Measurements from ENCODE around the gene MYOT. TPM values are rescaled to one million over a fixed set of nuclear protein-coding genes. Genes with fewer than 3 reads are reported as not detected.

Gene MYOT
- total and polyA plus RNA-seq, 2 donors (not counting 3 experiments of a cell fraction or from before 2014, with no cell fraction given), result not detected

GRCh38 chr5:137836298-137836697 is 31.4 kb upstream of the MYOT start:
- Histone ChIP-seq H3K27me3 (ENCODE audit: control insufficient read depth in 2 of 2, insufficient read depth in 2 of 2, low read length in 2 of 2) (peaks cover 2 to 4% of the 10 kb centered on the region in 2 experiments), H4K20me1 (replicated peaks; ENCODE audit: control insufficient read depth, extremely low read depth, insufficient read depth, low read length) (no peaks in the 10 kb centered on the region), H3K9me3 (replicated peaks; ENCODE audit: control insufficient read depth, insufficient read depth, low read length) (no peaks in the 10 kb centered on the region), H3K4me1 (ENCODE audit: control insufficient read depth, extremely low read depth, insufficient read depth, low read length) (peaks cover 2% of the 10 kb centered on the region), H3K36me3 (ENCODE audit: control insufficient read depth in 2 of 2, extremely low read depth in 1 of 2, insufficient read depth in 2 of 2, low read length in 2 of 2) (no peaks in the 10 kb centered on the region), H2AFZ (ENCODE audit: low read depth, low read length) (no peak overlapping the region), H3K4me3 (replicated peaks in 1 of 3; ENCODE audit: insufficient read depth in 1 of 3, low read depth in 1 of 3, low read length in 3 of 3) (no peak overlapping the region), H3K27ac (ENCODE audit: insufficient read depth, low read depth, low read length) (no peak overlapping the region), H3K4me2 (ENCODE audit: insufficient read depth, low read length) (no peak overlapping the region), H3K9ac (replicated peaks; ENCODE audit: extremely low read depth, insufficient read depth, low read length) (no peak overlapping the region), H3K79me2 (ENCODE audit: control insufficient read depth, insufficient read depth, low read length) (no peaks in the 10 kb centered on the region), H3K9me1 (replicated peaks; ENCODE audit: control insufficient read depth, extremely low read depth, insufficient read depth, low read length) (no peaks in the 10 kb centered on the region)
- BruUV-seq (replicated peaks), result no TSS peak
- dilution Hi-C loops (cut with MboI; ENCODE audit: extremely low pct_ligation_motif_present, low sequenced_read_pairs), result no loop called here
- no peak for DNase-seq (ENCODE audit: low read depth, low spot score)
- POLR2A ChIA-PET, result no interaction called here
- CTCF ChIA-PET, result interaction anchor here (1.4 kb wide), 1 partner anchor 9 kb away, joined by 3 read pairs; no protein-coding TSS in a partner anchor
- FAIRE-seq, result no peak
- TF ChIP-seq FOS (IDR thresholded peaks at IDR 0.05; ENCODE audit: borderline replicate concordance, insufficient read depth, low read length) (no peak), POLR2AphosphoS5 (IDR thresholded peaks at IDR 0.05; ENCODE audit: insufficient read depth, low read depth, low read length) (no peak), POLR2A (IDR thresholded peaks at IDR 0.05; ENCODE audit: low read depth, low read length) (no peak), MAX (IDR thresholded peaks at IDR 0.05; ENCODE audit: insufficient read depth, insufficient read length) (no peak), MYC (IDR thresholded peaks at IDR 0.05; ENCODE audit: low read depth, low read length) (no peak), JUN (IDR thresholded peaks at IDR 0.05; ENCODE audit: borderline replicate concordance, insufficient read depth, insufficient read length, low read depth) (no peak), GATA2 (IDR thresholded peaks at IDR 0.05; ENCODE audit: insufficient read depth, insufficient read length, low read depth, low read length) (no peak), EZH2 (IDR thresholded peaks at IDR 0.05; ENCODE audit: borderline replicate concordance, low read depth, low read length, severe bottlenecking) (no peak)
- TF ChIP-seq, protein P1, sequence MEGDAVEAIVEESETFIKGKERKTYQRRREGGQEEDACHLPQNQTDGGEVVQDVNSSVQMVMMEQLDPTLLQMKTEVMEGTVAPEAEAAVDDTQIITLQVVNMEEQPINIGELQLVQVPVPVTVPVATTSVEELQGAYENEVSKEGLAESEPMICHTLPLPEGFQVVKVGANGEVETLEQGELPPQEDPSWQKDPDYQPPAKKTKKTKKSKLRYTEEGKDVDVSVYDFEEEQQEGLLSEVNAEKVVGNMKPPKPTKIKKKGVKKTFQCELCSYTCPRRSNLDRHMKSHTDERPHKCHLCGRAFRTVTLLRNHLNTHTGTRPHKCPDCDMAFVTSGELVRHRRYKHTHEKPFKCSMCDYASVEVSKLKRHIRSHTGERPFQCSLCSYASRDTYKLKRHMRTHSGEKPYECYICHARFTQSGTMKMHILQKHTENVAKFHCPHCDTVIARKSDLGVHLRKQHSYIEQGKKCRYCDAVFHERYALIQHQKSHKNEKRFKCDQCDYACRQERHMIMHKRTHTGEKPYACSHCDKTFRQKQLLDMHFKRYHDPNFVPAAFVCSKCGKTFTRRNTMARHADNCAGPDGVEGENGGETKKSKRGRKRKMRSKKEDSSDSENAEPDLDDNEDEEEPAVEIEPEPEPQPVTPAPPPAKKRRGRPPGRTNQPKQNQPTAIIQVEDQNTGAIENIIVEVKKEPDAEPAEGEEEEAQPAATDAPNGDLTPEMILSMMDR (IDR thresholded peaks at IDR 0.05; ENCODE audit: extremely low read depth in 1 of 2, insufficient read depth in 1 of 2, low read depth in 1 of 2, low read length in 2 of 2), result no peak
- intact Hi-C loops (cut with micrococcal nuclease), result no loop called here

All from endothelial cell of umbilical vein (primary cell).